DND-41 (cell line): ENCODE measurements around the gene PTPRJ.

Experiments
- EZH2 ChIP-seq: IDR thresholded peaks from 3 replicates; pipeline ENCODE4 v1.6.1; 2012; ENCODE audit warnings: borderline replicate concordance, low read depth, mild to moderate bottlenecking, moderate library complexity, low read length, inconsistent platforms; ENCODE audit not compliant: severe bottlenecking
- TF ChIP-seq, protein P1 (sequence below): IDR thresholded peaks from 2 replicates; pipeline ENCODE4 v1.5.1; 2012; ENCODE audit warnings: borderline replicate concordance, low read length, moderate library complexity, mild to moderate bottlenecking; ENCODE audit not compliant: poor library complexity, severe bottlenecking; ENCODE audit errors: extremely low read depth

- TF ChIP-seq, protein P1, sequence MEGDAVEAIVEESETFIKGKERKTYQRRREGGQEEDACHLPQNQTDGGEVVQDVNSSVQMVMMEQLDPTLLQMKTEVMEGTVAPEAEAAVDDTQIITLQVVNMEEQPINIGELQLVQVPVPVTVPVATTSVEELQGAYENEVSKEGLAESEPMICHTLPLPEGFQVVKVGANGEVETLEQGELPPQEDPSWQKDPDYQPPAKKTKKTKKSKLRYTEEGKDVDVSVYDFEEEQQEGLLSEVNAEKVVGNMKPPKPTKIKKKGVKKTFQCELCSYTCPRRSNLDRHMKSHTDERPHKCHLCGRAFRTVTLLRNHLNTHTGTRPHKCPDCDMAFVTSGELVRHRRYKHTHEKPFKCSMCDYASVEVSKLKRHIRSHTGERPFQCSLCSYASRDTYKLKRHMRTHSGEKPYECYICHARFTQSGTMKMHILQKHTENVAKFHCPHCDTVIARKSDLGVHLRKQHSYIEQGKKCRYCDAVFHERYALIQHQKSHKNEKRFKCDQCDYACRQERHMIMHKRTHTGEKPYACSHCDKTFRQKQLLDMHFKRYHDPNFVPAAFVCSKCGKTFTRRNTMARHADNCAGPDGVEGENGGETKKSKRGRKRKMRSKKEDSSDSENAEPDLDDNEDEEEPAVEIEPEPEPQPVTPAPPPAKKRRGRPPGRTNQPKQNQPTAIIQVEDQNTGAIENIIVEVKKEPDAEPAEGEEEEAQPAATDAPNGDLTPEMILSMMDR = no peak
- no peak for TF ChIP-seq EZH2
These were observed 18.0 kb downstream of the PTPRJ start for GRCh38 chr11:47998345-47998732.
